ENCODE measurements around the gene PIK3R1. TPM values are rescaled to one million over a fixed set of nuclear protein-coding genes. Genes with fewer than 3 reads are reported as not detected.

Gene PIK3R1
- total RNA-seq, 4 donors from 2014 or later, result 101 to 358 (median 190) TPM

GRCh38 chr5:68224509-68225187, 9.1 kb downstream of the PIK3R1 start:
- TF ChIP-seq, protein P1, sequence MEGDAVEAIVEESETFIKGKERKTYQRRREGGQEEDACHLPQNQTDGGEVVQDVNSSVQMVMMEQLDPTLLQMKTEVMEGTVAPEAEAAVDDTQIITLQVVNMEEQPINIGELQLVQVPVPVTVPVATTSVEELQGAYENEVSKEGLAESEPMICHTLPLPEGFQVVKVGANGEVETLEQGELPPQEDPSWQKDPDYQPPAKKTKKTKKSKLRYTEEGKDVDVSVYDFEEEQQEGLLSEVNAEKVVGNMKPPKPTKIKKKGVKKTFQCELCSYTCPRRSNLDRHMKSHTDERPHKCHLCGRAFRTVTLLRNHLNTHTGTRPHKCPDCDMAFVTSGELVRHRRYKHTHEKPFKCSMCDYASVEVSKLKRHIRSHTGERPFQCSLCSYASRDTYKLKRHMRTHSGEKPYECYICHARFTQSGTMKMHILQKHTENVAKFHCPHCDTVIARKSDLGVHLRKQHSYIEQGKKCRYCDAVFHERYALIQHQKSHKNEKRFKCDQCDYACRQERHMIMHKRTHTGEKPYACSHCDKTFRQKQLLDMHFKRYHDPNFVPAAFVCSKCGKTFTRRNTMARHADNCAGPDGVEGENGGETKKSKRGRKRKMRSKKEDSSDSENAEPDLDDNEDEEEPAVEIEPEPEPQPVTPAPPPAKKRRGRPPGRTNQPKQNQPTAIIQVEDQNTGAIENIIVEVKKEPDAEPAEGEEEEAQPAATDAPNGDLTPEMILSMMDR (IDR thresholded peaks at IDR 0.05), result no peak
- no peak for TF ChIP-seq POLR2A (IDR thresholded peaks at IDR 0.05)

GRCh38 chr5:68225188-68225910, 9.8 kb downstream of the PIK3R1 start:
- no peaks in the 10 kb centered on the region for H3K27me3 ChIP-seq
- H3K4me1 ChIP-seq, result peaks cover 7 to 9% of the 10 kb centered on the region in 2 donors
- DNase-seq, result peak; percentile 57 to 75
- no peaks in the 10 kb centered on the region for H3K36me3 ChIP-seq
- H3K9me3 ChIP-seq, result no peaks in the 10 kb centered on the region
- intact Hi-C loops (cut with DNase I; ENCODE audit: low total_unique reads), result no loop called here
- no peak overlapping the region for H3K27ac ChIP-seq
- H3K4me3 ChIP-seq, result no peak overlapping the region
- no peak for TF ChIP-seq POLR2A (IDR thresholded peaks at IDR 0.05)
- TF ChIP-seq, protein P1 (IDR thresholded peaks at IDR 0.05), result no peak

More at GRCh38 chr5:68224509-68225187, 9.1 kb downstream of the PIK3R1 start:
- H3K36me3 ChIP-seq, result no peaks in the 10 kb centered on the region
- H3K27me3 ChIP-seq, result no peaks in the 10 kb centered on the region
- no peaks in the 10 kb centered on the region for H3K9me3 ChIP-seq
- DNase-seq, result no peak
- peaks cover 4 to 7% of the 10 kb centered on the region in 2 donors for H3K4me1 ChIP-seq
- no peak overlapping the region for H3K27ac ChIP-seq
- no peak overlapping the region for H3K4me3 ChIP-seq
- intact Hi-C loops (cut with DNase I; ENCODE audit: low total_unique reads), result no loop called here

DNA sequence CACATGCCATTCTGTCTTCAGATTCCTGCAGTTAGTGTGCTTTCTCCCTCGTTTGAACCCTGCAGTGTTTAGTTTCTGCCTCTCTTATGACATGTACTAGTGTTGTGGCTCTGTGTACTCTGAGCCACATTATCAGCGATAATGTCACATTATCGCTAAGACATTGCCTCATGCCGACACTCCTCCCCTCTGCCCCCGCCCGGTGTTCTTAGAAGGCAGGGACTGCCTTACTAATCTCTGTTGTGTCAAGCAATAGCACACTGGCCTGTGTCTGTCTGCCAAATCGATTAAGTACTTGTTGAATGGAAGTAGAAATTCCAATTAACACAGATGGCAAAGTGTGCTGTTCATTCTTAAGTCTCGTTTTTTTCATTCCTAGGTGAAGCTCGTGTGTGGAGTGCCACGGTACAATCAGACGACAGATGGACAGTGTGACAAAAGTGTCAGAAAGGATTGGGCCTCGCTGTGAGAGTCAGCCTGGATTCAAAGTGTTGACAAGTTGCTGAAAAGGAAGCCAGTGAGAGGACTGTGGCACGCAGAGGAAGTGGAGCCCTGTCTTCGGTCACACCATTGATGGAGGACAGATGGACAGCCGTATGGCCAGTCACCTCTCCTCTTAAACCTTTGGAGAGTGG, 10.5 kb downstream of the PIK3R1 start:
- Histone ChIP-seq H3K4me1 (peaks cover 7 to 11% of the 10 kb centered on the region in 2 donors), H3K4me3 (no peak overlapping the region), H3K36me3 (no peaks in the 10 kb centered on the region), H3K27ac (no peak overlapping the region), H3K27me3 (no peaks in the 10 kb centered on the region), H3K9me3 (no peaks in the 10 kb centered on the region)
- intact Hi-C loops (cut with DNase I; ENCODE audit: low total_unique reads), result no loop called here
- DNase-seq, result no peak
- no peak for TF ChIP-seq POLR2A (IDR thresholded peaks at IDR 0.05)
- TF ChIP-seq, protein P1 (IDR thresholded peaks at IDR 0.05), result no peak

DNA sequence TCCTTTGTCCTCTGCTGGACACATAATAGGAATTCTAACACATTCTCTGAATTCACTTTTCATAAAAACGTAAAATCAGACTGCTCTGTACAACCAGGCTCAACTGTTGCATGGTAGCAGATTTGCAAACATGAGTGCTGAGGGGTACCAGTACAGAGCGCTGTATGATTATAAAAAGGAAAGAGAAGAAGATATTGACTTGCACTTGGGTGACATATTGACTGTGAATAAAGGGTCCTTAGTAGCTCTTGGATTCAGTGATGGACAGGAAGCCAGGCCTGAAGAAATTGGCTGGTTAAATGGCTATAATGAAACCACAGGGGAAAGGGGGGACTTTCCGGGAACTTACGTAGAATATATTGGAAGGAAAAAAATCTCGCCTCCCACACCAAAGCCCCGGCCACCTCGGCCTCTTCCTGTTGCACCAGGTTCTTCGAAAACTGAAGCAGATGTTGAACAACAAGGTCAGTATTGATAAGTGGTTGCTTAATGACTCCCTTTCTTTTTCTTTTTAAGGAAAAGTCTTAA, 11.1 kb downstream of the PIK3R1 start:
- TF ChIP-seq, protein P1 (IDR thresholded peaks at IDR 0.05), result no peak
- no peak for TF ChIP-seq POLR2A (IDR thresholded peaks at IDR 0.05)
- Histone ChIP-seq H3K27me3 (no peaks in the 10 kb centered on the region), H3K36me3 (no peaks in the 10 kb centered on the region), H3K27ac (no peak overlapping the region), H3K4me3 (no peak overlapping the region), H3K9me3 (no peaks in the 10 kb centered on the region), H3K4me1 (peaks cover 7 to 15% of the 10 kb centered on the region in 2 donors)
- intact Hi-C loops (cut with DNase I; ENCODE audit: low total_unique reads), result no loop called here
- DNase-seq, result no peak
